Kidney (tissue), 14 donors: ENCODE results near the gene EPS8L3. TPM values are rescaled to one million over a fixed set of nuclear protein-coding genes. Genes with fewer than 3 reads are reported as not detected.

Experiments
- DNase-seq, 5 donors: peaks; one replicate each; pipeline ENCODE4 v3.0.0-alpha.2; 2013 to 2020
- FAIRE-seq: peaks from 2 replicates; lab custom pipeline; 2012; peaks lifted over from hg19 to GRCh38; lab: Jason Lieb, UNC
- H3K27ac ChIP-seq, 2 donors: one replicate each; pipeline ENCODE4 v1.7.0; 2013; ENCODE audit warnings: low read depth in 2 of 2, low read length in 2 of 2, inconsistent platforms in 1 of 2
- H3K27me3 ChIP-seq: one replicate; pipeline ENCODE4 v1.7.1; 2013; ENCODE audit warnings: low read length, inconsistent platforms; ENCODE audit not compliant: control insufficient read depth, insufficient read depth
- H3K36me3 ChIP-seq, 3 donors: one replicate each; pipeline versions ENCODE4 v1.7.0 to v1.7.1; 2013; ENCODE audit warnings: low read length in 3 of 3, control low read depth in 1 of 3, inconsistent platforms in 1 of 3; ENCODE audit not compliant: insufficient read depth in 3 of 3, control insufficient read depth in 2 of 3
- H3K4me1 ChIP-seq, 3 donors: one replicate each; pipeline versions ENCODE4 v1.7.0 to v1.7.1; 2013; ENCODE audit warnings: low read length in 3 of 3, inconsistent platforms in 1 of 3, low read depth in 1 of 3; ENCODE audit not compliant: control insufficient read depth in 2 of 3, insufficient read depth in 2 of 3
- H3K4me3 ChIP-seq, 3 donors: one replicate each; pipeline versions ENCODE4 v1.7.0 to v1.8.1; 2013; ENCODE audit warnings: low read length in 3 of 3, control low read depth in 1 of 3, inconsistent platforms in 1 of 3
- H3K9ac ChIP-seq, 3 donors: one replicate each; pipeline versions ENCODE4 v1.7.0 to v1.7.1; 2013; ENCODE audit warnings: low read length in 3 of 3, control low read depth in 1 of 3, inconsistent platforms in 1 of 3
- H3K9me3 ChIP-seq, 3 donors: one replicate each; pipeline versions ENCODE4 v1.7.0 to v1.7.1; 2013; ENCODE audit warnings: low read length in 3 of 3, control low read depth in 1 of 3, inconsistent platforms in 1 of 3; ENCODE audit not compliant: control insufficient read depth in 2 of 3, insufficient read depth in 1 of 3
- intact Hi-C: fragments of 100-400 bp; cut with DNase I; formaldehyde crosslinking; loops from one replicate; pipeline ENCODE4 v1.11.1; 2022
- polyA plus RNA-seq: library from polyadenylated mRNA; stranded (reverse); fragments of 350-450 nt; fragmentation: Illumina TruSeq; extraction: RNeasy Lipid Tissue Mini Kit (QIAGEN cat#74804); gene quantifications from one replicate; pipeline ENCODE4 v1.2.3, GENCODE V29; 2014; ENCODE audit warnings: low read depth, low replicate concordance; ENCODE audit not compliant: insufficient read depth
- total RNA-seq: library from RNA; stranded (reverse); fragmentation: NEBNext Ultra II Directional; extraction: Animal tissue kit (Norgen Biotek cat#: 25700); gene quantifications from one replicate; pipeline ENCODE4 v1.2.1, GENCODE V29; 2021
- TF ChIP-seq, protein P1 (sequence below): IDR thresholded peaks from 3 replicates; pipeline ENCODE4 v1.5.1; 2012; ENCODE audit warnings: mild to moderate bottlenecking, moderate library complexity, borderline replicate concordance; ENCODE audit not compliant: insufficient read depth; ENCODE audit errors: extremely low read depth
- donor health status: control.
- donor health status: control.
- donor health status: control.
- donor health status: control.
- donor health status: control.
- donor health status: DM: yes; HTN: yes; CAD: no.
- donor health status: Normal renal cell carcinoma (clear cell type).

EPS8L3 gene
- total and polyA plus RNA-seq, 2 donors from 2014 or later = 1.8 TPM; not detected in 1

DNA sequence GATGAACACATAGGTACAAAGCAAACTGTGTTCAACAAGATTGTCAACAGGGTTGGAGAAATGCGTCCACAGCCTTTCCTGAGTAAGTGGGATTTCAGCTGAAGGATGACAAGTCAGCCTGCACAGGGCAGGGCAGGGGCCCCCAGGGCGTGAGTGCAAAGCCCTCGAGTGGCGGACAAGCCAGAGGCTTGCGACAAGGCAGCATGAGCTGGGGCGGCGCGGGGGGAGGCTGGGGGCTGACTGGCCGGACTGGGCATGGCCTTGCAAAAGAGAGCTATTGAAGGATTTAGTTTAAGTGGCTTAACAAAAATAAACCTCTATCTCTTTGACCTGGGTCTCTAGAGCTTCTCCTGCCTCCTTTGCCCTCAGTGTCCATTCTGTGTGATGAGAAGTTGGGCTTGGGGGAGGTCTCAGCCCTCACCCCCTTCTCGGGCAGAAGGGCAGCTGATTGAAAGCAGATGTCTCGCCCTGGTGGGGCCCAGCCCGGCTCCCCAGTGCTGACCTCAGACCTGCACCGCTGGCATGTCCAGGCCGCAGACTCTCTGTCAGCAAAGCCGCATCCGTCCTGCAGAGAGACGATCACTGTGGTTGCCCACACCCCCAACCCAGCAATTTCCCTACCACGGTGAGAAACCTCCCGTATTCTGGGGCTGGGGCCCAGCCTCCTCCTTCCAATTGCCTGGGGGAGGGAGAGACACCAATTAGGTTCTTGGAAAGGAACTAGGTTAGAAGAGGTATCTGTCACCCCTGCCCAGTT lies 24.3 kb upstream of the EPS8L3 start:
- Histone ChIP-seq H3K27me3 (no peaks in the 10 kb centered on the region), H3K36me3 (no peaks in the 10 kb centered on the region), H3K4me1 (peaks cover 9 to 23% (median 10%) of the 10 kb centered on the region in 3 donors), H3K27ac (no peak overlapping the region), H3K4me3 (no peak overlapping the region), H3K9me3 (no peaks in the 10 kb centered on the region), H3K9ac (no peak overlapping the region)
- intact Hi-C loops = no loop called here
- TF ChIP-seq, protein P1, sequence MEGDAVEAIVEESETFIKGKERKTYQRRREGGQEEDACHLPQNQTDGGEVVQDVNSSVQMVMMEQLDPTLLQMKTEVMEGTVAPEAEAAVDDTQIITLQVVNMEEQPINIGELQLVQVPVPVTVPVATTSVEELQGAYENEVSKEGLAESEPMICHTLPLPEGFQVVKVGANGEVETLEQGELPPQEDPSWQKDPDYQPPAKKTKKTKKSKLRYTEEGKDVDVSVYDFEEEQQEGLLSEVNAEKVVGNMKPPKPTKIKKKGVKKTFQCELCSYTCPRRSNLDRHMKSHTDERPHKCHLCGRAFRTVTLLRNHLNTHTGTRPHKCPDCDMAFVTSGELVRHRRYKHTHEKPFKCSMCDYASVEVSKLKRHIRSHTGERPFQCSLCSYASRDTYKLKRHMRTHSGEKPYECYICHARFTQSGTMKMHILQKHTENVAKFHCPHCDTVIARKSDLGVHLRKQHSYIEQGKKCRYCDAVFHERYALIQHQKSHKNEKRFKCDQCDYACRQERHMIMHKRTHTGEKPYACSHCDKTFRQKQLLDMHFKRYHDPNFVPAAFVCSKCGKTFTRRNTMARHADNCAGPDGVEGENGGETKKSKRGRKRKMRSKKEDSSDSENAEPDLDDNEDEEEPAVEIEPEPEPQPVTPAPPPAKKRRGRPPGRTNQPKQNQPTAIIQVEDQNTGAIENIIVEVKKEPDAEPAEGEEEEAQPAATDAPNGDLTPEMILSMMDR = no peak
- no peak for FAIRE-seq
- DNase-seq = peak in 2 of 5 donors; percentile 35 to 69

DNA sequence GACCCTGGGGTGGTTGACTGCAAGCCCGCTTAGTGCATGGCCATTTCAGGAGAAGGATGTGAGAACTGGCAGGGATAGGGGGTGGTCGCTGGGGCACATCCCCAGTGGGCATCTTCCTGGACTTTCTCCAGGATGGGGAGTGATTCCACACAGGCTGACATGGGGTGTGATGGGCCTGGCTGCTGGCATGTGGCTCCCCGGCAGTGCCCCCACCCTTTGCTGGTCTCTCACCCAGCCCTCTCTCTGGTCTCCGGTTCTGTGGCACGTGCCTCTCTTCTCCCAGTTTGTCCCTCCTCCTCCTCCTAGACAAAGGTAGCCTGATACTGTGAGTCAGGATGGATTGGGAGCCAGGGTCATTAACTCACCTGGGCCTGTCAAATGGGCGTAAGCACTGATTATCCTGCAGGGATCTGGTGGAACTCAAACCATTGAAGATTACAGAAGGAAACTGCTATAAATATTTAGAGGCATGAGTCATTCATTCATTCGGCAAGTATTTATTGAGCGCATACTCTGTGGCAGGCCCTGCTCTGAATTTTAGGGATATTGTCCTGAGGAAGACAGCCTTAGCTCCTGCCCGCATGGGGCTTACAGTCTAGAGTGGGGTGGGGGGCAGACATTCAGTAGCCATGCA lies 23.6 kb upstream of the EPS8L3 start:
- Histone ChIP-seq H3K27ac (no peak overlapping the region), H3K4me3 (no peak overlapping the region), H3K4me1 (peaks cover 9 to 19% (median 15%) of the 10 kb centered on the region in 3 donors), H3K9ac (no peak overlapping the region), H3K27me3 (no peaks in the 10 kb centered on the region), H3K36me3 (no peaks in the 10 kb centered on the region), H3K9me3 (no peaks in the 10 kb centered on the region)
- FAIRE-seq = no peak
- intact Hi-C loops = no loop called here
- peak in 2 of 5 donors; percentile 32 to 54 for DNase-seq
- TF ChIP-seq, protein P1 = no peak

DNA sequence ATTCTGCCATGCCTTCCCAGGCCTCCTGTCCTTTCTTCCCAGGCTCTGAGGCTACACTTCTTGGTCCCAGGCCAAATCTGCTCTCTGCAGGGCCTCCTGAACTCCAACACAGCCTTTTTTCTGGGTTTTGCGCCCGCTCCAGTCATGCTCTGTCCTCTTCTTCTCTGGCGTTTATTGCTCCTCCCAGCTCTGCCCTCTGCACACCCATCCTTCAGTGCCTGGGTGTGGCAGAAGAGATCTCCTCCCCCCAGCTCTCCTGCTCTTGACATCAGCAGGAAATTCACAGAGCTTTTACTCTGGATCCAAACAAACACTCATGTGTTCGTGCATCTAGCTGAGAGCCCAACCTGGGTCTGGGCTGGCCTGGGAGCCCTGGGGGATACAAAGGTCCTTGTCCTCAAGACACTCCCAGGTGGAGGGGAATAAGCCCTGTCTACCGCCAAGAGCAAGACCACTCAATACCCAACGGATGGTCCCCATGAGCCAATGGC lies 22.9 kb upstream of the EPS8L3 start:
- DNase-seq (peak in 2 of 5 donors; percentile 35 to 50), FAIRE-seq (no peak)
- intact Hi-C loops = no loop called here
- Histone ChIP-seq H3K36me3 (no peaks in the 10 kb centered on the region), H3K27ac (no peak overlapping the region), H3K9ac (no peak overlapping the region), H3K27me3 (no peaks in the 10 kb centered on the region), H3K9me3 (no peaks in the 10 kb centered on the region), H3K4me3 (no peak overlapping the region), H3K4me1 (peaks cover 7 to 15% (median 12%) of the 10 kb centered on the region in 3 donors)
- TF ChIP-seq, protein P1 = no peak
